GM21390 (cell line): ENCODE results near the gene PFKP.

Experiments used
- ATAC-seq: cut with Tn5 transposase; IDR thresholded peaks from one replicate; pipeline ENCODE4 v1.9.1; 2021; ENCODE audit not compliant: unreplicated experiment

PFKP gene

DNA sequence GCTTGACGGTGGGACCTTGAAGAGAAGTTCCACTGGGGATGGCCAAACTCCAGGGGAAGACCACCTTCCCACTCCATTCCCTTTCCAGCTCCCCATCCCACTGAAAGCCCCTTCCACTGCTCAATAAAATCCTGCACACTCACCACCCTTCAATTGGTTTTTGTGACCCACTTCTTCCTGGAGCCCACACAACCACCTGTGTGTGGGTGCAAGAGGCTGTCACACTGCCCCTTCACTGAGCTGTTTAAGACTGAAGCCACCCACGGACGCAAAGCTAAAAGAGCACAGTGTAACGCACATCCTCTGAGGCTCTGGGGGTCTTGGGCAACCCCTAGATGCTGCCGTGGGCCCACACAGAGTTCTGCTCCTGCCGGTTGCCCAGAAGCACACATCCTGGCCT, 118.0 kb downstream of the PFKP start:
- ATAC-seq = no peak

DNA sequence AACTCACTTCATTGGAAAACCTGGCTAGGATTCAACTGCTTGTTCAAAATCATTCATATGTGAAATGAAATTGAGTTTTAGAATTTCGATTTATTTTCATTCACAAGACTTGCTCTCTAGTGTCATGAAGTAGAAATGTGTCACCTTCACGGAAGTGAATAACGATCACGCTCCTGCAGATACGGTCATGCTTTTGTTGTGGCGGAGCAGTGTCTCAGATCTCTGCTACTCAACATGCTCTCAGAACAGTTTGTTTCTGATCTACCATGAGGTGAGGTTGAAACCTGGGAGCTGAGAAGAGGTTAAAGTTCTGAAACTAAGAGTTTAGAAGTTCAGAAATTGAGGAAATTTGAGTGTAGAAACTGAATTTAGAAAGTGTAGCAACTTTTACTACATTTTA, 119.0 kb downstream of the PFKP start:
- ATAC-seq = no peak
